ENCODE measurements around the gene GC.

DNA sequence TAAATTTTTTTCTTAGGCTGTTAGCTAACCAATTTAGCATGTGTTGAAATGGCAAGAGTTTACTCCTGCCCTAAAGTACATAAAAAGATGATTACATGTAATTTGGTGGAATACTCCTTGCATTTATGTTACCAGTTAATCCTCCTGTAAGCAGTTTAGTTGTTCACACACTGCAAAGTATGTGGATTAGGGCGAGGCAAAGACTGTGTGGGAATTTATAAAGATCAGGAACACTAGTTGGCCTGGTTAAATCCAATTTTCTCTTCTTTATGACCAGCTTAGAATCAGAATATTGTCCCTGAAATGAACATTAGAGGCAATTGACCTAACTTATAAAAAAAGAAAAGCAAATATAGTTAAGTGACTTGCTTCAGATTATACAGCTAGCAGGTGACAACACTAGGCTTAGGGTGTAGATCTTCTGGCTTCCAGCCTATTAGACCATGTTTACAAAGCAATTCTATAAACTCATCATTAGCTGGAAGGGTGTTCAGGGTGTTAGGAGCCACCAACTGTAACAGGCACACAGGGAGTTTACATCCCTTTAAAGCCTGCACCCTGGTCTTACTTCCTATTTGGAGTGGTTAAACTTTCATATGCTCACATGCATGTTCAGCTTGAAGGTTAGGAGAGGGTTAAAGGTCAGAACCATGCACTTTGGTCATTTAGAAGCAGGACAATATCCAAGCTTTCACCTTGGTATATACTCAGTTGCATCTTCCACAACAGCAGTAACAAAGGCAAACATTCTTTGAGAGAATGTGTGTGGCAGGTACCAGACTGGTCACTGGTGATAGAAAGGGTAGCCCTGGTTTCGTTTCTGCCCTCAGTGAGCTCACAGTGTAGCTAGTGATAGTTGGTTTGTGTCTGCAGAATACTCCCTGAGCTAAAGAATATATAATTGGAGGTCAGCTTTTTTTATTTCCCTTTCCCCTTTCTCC lies 72.6 kb downstream of the GC start:
- TF ChIP-seq POLR2A (conservative IDR thresholded peaks at IDR 0.05): no peak
- no peak for TF ChIP-seq RB1 (IDR thresholded peaks at IDR 0.05; ENCODE audit: low read depth)
- TF ChIP-seq, protein P1, sequence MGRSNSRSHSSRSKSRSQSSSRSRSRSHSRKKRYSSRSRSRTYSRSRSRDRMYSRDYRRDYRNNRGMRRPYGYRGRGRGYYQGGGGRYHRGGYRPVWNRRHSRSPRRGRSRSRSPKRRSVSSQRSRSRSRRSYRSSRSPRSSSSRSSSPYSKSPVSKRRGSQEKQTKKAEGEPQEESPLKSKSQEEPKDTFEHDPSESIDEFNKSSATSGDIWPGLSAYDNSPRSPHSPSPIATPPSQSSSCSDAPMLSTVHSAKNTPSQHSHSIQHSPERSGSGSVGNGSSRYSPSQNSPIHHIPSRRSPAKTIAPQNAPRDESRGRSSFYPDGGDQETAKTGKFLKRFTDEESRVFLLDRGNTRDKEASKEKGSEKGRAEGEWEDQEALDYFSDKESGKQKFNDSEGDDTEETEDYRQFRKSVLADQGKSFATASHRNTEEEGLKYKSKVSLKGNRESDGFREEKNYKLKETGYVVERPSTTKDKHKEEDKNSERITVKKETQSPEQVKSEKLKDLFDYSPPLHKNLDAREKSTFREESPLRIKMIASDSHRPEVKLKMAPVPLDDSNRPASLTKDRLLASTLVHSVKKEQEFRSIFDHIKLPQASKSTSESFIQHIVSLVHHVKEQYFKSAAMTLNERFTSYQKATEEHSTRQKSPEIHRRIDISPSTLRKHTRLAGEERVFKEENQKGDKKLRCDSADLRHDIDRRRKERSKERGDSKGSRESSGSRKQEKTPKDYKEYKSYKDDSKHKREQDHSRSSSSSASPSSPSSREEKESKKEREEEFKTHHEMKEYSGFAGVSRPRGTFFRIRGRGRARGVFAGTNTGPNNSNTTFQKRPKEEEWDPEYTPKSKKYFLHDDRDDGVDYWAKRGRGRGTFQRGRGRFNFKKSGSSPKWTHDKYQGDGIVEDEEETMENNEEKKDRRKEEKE (IDR thresholded peaks at IDR 0.05; ENCODE audit: borderline replicate concordance in 1 of 2, control insufficient read depth in 1 of 2, low read depth in 2 of 2, low read length in 1 of 2): no peak

All from K562 (cell line).